ENCODE results near the gene LUM.

- TF ChIP-seq POLR2A (IDR thresholded peaks at IDR 0.05; ENCODE audit: low read depth) (no peak), CTCF (IDR thresholded peaks at IDR 0.05) (no peak)
These were observed 31.9 kb upstream of the LUM start for GRCh38 chr12:91143206-91143605.
